ENCODE data around the gene CPEB3.

Gene CPEB3

DNA sequence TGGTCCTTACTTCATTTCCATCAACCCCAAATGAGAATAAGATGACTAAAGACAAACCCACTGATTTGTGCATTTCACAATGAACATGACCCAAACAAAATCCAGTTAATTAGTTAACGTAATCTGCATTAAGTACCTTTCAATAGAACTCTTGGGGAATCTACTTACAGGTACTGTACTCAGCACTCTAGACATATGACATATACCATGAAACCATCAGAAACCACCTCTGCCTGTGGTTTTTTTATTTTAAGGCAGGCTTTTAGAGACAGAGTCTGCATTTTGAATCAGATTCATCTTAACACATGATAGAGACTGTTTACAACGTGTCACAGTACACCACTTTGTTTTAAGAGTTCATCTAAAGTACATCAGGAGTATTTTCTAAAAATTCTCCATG lies 198.9 kb downstream of the CPEB3 start:
- Mint-ChIP-seq H3K27ac (no peak overlapping the region), H3K9me3 (no peaks in the 10 kb centered on the region), H3K4me3 (no peak overlapping the region), H3K27me3 (no peaks in the 10 kb centered on the region), H3K4me1 (ENCODE audit: low read depth) (peaks cover 7% of the 10 kb centered on the region), H3K36me3 (ENCODE audit: low read depth) (no peaks in the 10 kb centered on the region)
- DNase-seq = no peak

- H3K27ac Mint-ChIP-seq = no peak overlapping the region
- peak; percentile 36 for DNase-seq
- no peaks in the 10 kb centered on the region for H3K36me3 Mint-ChIP-seq (ENCODE audit: low read depth)
- H3K4me1 Mint-ChIP-seq (ENCODE audit: low read depth) = peaks cover 7% of the 10 kb centered on the region
- no peak overlapping the region for H3K4me3 Mint-ChIP-seq
- no peaks in the 10 kb centered on the region for H3K27me3 Mint-ChIP-seq
- H3K9me3 Mint-ChIP-seq = no peaks in the 10 kb centered on the region
Measured at GRCh38 chr10:92087750-92088395, 203.0 kb downstream of the CPEB3 start.

DNA sequence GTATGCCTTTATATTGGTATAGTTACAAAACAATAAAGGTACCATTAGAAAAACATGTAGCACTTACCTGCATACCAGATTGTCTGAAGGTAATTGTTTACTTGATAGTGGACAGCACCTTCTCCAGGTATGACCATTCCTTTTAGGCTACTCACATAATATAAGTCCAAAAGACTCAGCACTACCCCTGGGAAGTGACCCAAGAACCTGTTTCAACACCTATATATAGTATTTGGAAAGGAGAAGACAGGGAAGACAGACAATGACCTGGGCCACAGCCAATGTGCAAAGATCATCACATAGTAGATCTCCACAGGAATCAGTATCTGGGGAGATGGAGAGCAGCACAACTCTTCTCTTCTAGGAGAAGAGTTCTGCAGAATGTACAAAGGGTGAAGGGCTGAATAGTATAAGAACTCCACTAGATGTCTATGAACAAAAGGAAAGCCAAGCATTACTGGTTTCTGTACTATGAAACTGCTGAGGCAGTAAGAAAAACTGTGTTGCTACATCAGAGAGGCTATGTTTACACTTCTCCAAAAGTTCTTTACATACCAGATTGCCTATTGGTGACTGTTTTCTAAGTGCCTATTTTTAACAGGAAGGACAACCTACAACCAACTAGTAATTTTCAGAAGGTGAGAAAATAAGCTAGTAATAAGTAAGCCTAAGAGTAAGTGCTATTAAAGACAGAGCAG lies 208.1 kb downstream of the CPEB3 start:
- Mint-ChIP-seq H3K9me3 (no peaks in the 10 kb centered on the region), H3K36me3 (ENCODE audit: low read depth) (peaks cover 9% of the 10 kb centered on the region), H3K4me1 (ENCODE audit: low read depth) (peaks cover 3% of the 10 kb centered on the region), H3K27ac (no peak overlapping the region), H3K27me3 (no peaks in the 10 kb centered on the region), H3K4me3 (no peak overlapping the region)
- DNase-seq = no peak

GRCh38 chr10:92081641-92082040 lies 209.2 kb downstream of the CPEB3 start:
- H3K36me3 Mint-ChIP-seq (ENCODE audit: low read depth) = peaks cover 9% of the 10 kb centered on the region
- H3K27ac Mint-ChIP-seq = no peak overlapping the region
- no peak for DNase-seq
- no peak overlapping the region for H3K4me3 Mint-ChIP-seq
- no peaks in the 10 kb centered on the region for H3K27me3 Mint-ChIP-seq
- no peaks in the 10 kb centered on the region for H3K4me1 Mint-ChIP-seq (ENCODE audit: low read depth)
- no peaks in the 10 kb centered on the region for H3K9me3 Mint-ChIP-seq

DNA sequence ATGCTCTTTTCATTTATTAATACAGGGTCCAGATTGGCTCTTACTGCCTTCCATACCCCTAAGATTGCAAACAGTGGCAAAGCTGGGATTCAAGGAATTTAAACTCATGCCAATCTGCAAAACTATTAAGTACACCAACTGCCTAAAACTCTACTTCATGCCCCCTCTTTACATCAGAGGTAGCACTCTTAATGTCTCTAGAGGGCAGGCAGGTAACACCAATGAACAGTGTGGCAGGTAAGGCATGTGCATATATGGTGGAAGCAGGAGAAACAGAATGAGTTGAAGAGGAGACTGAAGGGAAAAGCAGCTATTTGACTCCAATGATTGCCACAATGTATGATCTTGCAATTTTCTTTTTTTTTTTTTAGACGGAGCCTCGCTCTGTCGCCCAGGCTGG lies 210.6 kb downstream of the CPEB3 start:
- H3K4me1 Mint-ChIP-seq (ENCODE audit: low read depth) = no peaks in the 10 kb centered on the region
- DNase-seq = no peak

GRCh38 chr10:92079003-92079402 lies 211.9 kb downstream of the CPEB3 start:
- Mint-ChIP-seq H3K9me3 (no peaks in the 10 kb centered on the region), H3K27me3 (no peaks in the 10 kb centered on the region), H3K36me3 (ENCODE audit: low read depth) (peaks cover 9% of the 10 kb centered on the region), H3K4me1 (ENCODE audit: low read depth) (no peaks in the 10 kb centered on the region), H3K4me3 (no peak overlapping the region), H3K27ac (no peak overlapping the region)
- no peak for DNase-seq

More for the DNA sequence above, 210.6 kb downstream of the CPEB3 start:
- Mint-ChIP-seq H3K9me3 (no peaks in the 10 kb centered on the region), H3K27me3 (no peaks in the 10 kb centered on the region), H3K4me3 (no peak overlapping the region), H3K36me3 (ENCODE audit: low read depth) (peaks cover 9% of the 10 kb centered on the region), H3K27ac (no peak overlapping the region)

- H3K4me1 Mint-ChIP-seq (ENCODE audit: low read depth) = no peaks in the 10 kb centered on the region
- peaks cover 9% of the 10 kb centered on the region for H3K36me3 Mint-ChIP-seq (ENCODE audit: low read depth)
- no peaks in the 10 kb centered on the region for H3K9me3 Mint-ChIP-seq
- no peaks in the 10 kb centered on the region for H3K27me3 Mint-ChIP-seq
- H3K27ac Mint-ChIP-seq = no peak overlapping the region
- DNase-seq = no peak
- H3K4me3 Mint-ChIP-seq = no peak overlapping the region
Measured at GRCh38 chr10:92076722-92077121, 214.2 kb downstream of the CPEB3 start.

- Mint-ChIP-seq H3K9me3 (no peaks in the 10 kb centered on the region), H3K4me1 (ENCODE audit: low read depth) (no peaks in the 10 kb centered on the region), H3K27me3 (no peaks in the 10 kb centered on the region), H3K27ac (no peak overlapping the region), H3K36me3 (ENCODE audit: low read depth) (peaks cover 4% of the 10 kb centered on the region), H3K4me3 (no peak overlapping the region)
- no peak for DNase-seq
Measured at GRCh38 chr10:92075829-92076228, 215.0 kb downstream of the CPEB3 start.

GRCh38 chr10:92074126-92074887 lies 216.6 kb downstream of the CPEB3 start:
- Mint-ChIP-seq H3K4me3 (no peak overlapping the region), H3K9me3 (no peaks in the 10 kb centered on the region), H3K27me3 (no peaks in the 10 kb centered on the region), H3K27ac (no peak overlapping the region), H3K36me3 (ENCODE audit: low read depth) (no peaks in the 10 kb centered on the region), H3K4me1 (ENCODE audit: low read depth) (no peaks in the 10 kb centered on the region)
- no peak for DNase-seq

- Mint-ChIP-seq H3K4me1 (ENCODE audit: low read depth) (no peaks in the 10 kb centered on the region), H3K9me3 (no peaks in the 10 kb centered on the region), H3K4me3 (no peak overlapping the region), H3K36me3 (ENCODE audit: low read depth) (no peaks in the 10 kb centered on the region), H3K27ac (no peak overlapping the region), H3K27me3 (no peaks in the 10 kb centered on the region)
- DNase-seq = no peak
Measured at GRCh38 chr10:92068900-92069299, 222.0 kb downstream of the CPEB3 start.

DNA sequence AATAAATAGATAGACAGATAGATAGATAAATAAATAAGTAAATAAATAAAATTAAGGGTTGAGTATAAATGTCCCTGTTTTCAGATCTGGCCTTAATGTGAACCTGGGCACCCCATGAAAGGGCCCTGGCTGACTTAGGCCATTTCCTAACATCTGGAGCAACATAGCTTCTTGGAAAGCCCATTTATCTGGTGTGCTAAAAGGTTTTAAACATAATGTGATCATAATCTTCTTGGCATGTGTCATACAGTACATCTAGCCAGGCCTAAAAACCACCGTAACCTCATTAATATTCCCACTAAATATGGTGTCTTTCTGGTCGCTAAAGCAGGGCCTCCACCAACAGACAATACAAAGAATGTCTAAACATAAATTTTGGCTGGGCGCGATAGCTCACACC lies 224.5 kb downstream of the CPEB3 start:
- H3K36me3 Mint-ChIP-seq (ENCODE audit: low read depth) = no peaks in the 10 kb centered on the region
- no peak for DNase-seq
- no peaks in the 10 kb centered on the region for H3K4me1 Mint-ChIP-seq (ENCODE audit: low read depth)
- no peaks in the 10 kb centered on the region for H3K9me3 Mint-ChIP-seq
- no peaks in the 10 kb centered on the region for H3K27me3 Mint-ChIP-seq
- H3K4me3 Mint-ChIP-seq = no peak overlapping the region
- no peak overlapping the region for H3K27ac Mint-ChIP-seq

DNA sequence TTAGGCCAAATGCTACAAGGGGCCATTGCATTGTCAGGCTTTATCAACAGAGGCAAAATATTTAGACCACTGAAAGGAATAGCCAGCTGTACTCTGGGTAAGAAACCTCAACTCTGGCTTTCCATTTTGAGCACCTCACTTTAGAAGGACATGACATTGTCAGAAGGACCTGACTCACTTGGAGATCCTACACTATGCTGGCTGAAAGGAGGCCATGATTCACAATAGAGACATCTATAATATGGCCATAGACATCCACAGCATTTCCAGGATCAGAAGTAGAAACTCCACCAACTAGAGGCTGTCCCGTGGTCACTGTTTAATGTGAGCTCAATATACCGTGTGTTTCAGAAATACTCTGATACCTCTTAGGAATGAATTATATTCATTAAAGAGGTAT lies 226.4 kb downstream of the CPEB3 start:
- no peaks in the 10 kb centered on the region for H3K4me1 Mint-ChIP-seq (ENCODE audit: low read depth)
- H3K36me3 Mint-ChIP-seq (ENCODE audit: low read depth) = peaks cover 4% of the 10 kb centered on the region
- H3K27me3 Mint-ChIP-seq = no peaks in the 10 kb centered on the region
- no peak for DNase-seq
- H3K4me3 Mint-ChIP-seq = no peak overlapping the region
- no peaks in the 10 kb centered on the region for H3K9me3 Mint-ChIP-seq
- no peak overlapping the region for H3K27ac Mint-ChIP-seq

GRCh38 chr10:92062273-92062672 lies 228.6 kb downstream of the CPEB3 start:
- no peak for DNase-seq
- Mint-ChIP-seq H3K27ac (no peak overlapping the region), H3K4me3 (no peak overlapping the region), H3K27me3 (no peaks in the 10 kb centered on the region), H3K4me1 (ENCODE audit: low read depth) (no peaks in the 10 kb centered on the region), H3K9me3 (no peaks in the 10 kb centered on the region), H3K36me3 (ENCODE audit: low read depth) (peaks cover 4% of the 10 kb centered on the region)

DNA sequence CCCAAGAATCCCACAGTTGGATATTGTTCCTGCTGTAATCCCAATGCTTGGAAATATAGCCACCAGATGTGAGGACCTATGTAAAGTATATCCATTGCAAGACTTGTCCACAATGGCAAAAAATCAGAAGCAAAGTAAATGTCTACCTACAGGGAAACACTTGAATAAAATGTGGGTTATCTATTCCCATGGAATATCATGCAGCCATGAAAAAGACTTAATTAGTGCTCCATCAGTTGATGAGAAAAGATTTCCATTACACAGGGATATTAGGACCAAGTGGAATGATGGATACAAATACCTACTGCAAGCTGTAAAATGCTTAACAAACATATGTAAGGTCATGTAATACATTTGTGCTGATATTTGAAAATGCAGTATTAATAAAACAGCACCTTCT lies 236.1 kb downstream of the CPEB3 start:
- Mint-ChIP-seq H3K9me3 (no peaks in the 10 kb centered on the region), H3K27me3 (no peaks in the 10 kb centered on the region), H3K4me1 (ENCODE audit: low read depth) (no peaks in the 10 kb centered on the region), H3K4me3 (no peak overlapping the region), H3K36me3 (ENCODE audit: low read depth) (peaks cover 2% of the 10 kb centered on the region), H3K27ac (no peak overlapping the region)
- DNase-seq = no peak

DNA sequence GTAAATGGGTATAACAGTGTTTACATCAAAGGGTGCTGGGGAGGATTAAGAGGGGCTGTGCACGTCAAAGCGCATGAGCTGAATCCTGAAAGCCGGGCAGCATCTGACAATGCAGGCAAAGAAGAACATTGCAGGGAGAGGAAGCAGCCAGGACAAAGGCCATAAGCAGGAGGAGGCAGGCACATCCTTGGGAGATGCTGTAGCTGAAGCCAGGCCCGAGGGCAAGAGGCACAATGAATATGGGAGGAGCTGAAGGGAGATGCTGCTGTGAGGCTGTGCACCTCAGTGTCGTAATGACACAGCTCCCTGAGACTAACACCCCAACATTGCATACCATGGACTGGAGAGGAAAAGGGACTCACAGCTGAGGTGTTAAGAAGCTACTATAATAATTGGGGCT lies 238.1 kb downstream of the CPEB3 start:
- no peak for DNase-seq
- H3K27me3 Mint-ChIP-seq = no peaks in the 10 kb centered on the region
- H3K9me3 Mint-ChIP-seq = no peaks in the 10 kb centered on the region
- H3K4me1 Mint-ChIP-seq (ENCODE audit: low read depth) = peaks cover 8% of the 10 kb centered on the region
- no peak overlapping the region for H3K4me3 Mint-ChIP-seq
- H3K36me3 Mint-ChIP-seq (ENCODE audit: low read depth) = peaks cover 2% of the 10 kb centered on the region
- no peak overlapping the region for H3K27ac Mint-ChIP-seq
